Stimulated activated CD4-positive, alpha-beta T cell treated with anti-CD3 and anti-CD28 coated beads, TNF-alpha, amount 100 ng/mL, for 48 hours (primary cell): Measurements from ENCODE around the gene LONP2.
"Not testable (repeated sequence)": the region's sequence is repeated elsewhere in the genome, so short reads cannot be mapped to it uniquely, and the experiment has no call there.

Source experiments
- DNase-seq, 3 donors: peaks; one replicate each; pipeline ENCODE4 v3.0.0-alpha.2; 2020; ENCODE audit warnings: low read depth in 3 of 3

LONP2 gene

DNA sequence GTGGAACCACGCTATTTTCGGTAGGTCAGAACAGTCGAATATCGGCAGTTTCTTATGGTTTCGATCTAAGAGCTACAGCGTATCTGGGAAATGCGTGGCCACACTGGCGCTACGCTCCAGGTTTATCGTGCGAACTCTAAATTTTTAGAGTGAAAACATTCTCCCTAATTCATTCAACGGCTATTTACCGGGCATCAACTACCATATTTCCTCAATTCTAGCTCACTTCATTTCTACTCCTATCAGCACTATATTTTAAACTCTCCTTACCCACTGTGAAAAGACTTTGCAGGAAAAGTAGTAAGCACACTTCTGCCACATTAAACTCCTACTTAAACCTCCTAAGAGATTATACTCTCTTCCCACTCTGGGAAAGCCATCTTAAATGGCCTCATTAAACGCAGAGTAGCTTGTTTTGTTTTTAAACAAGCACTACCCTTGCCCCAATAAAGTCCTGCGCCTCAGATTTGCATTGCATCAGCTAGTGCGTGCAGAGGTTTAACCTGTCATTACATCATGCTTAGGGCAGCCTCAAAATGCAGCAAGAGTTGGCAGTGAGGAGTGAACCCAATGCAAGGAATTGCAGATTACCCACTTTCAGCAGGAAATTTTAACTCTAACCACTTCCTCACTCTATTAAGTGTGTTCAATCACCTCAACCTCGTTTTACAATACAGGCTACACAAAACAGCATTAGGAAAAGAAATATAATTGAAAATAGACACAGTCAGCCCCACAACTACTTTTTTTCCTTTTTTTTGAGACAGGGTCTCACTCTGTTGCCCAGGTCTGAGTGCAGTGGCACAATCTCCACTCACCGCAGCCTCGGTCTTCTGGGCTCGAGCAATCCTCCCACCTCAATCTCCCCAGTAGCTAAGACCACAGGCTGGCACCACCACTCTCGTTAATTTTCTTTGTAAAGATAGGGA is 122.3 kb downstream of the LONP2 start:
- DNase-seq, result peak in 1 of 3 donors; percentile 39

DNA sequence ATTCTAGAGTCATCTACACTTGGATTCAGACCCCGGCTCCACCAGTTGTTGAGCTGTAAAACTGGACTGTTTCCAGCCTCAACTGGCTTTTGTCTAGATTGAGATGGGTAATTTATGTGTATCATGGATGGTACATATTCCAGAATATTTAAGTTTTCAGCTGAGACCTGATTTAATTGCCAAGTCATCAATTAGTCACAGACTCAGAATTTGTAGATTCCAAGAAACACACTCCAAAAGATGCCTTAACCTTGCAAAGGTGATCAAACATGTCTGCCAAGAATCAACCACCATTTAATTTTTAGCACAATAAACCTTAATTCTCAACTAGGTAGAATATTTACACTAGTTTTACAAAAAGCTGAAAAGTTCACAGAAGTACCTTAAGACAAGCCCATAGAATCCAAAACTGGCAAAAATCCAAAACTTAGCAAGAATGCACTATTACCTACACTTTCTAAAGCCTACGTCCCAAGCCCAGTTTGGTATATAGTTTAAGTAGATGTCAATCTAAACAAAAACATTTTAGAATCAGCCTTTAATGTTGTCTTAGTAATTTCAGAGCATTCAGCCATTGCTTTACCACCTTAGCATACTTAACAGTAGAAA is 123.4 kb downstream of the LONP2 start:
- DNase-seq, result no peak

DNA sequence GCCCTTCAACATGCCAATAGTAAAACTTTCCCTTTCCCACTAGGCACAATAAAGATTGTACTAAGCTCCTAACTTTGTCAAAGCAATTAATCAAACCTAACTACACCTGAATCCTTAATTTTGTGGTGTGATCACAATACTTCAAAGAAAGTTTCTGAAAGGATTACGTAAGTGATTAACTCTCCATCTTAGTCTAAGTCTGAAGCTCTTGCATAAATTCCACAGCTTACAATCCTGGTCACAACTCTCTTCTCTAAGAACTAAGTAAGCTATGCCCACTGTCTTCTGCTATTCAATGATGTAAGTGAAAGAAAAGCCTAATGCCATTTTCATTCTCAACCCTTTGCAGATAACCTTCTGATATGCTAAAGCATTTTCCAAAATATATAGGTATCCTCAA is 125.7 kb downstream of the LONP2 start:
- no peak for DNase-seq

DNA sequence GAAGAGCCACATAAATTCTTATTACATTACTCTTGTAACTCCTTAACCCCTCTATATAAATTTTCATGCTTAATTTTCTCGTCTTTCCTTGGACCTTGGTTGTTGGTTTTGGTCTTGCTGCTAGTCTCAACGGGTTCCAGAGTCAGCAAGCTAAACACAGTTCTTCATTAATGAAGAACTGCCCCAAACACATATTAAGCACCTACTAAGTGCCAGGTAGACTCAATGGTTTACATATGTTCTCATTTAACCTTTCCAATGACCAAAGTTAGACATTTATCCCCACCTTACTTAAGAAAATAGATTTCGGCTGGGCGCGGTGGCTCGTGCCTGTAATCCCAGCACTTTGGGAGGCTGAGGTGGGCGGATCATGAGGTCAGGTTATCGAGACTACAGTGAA is 126.1 kb downstream of the LONP2 start:
- DNase-seq, result no peak

DNA sequence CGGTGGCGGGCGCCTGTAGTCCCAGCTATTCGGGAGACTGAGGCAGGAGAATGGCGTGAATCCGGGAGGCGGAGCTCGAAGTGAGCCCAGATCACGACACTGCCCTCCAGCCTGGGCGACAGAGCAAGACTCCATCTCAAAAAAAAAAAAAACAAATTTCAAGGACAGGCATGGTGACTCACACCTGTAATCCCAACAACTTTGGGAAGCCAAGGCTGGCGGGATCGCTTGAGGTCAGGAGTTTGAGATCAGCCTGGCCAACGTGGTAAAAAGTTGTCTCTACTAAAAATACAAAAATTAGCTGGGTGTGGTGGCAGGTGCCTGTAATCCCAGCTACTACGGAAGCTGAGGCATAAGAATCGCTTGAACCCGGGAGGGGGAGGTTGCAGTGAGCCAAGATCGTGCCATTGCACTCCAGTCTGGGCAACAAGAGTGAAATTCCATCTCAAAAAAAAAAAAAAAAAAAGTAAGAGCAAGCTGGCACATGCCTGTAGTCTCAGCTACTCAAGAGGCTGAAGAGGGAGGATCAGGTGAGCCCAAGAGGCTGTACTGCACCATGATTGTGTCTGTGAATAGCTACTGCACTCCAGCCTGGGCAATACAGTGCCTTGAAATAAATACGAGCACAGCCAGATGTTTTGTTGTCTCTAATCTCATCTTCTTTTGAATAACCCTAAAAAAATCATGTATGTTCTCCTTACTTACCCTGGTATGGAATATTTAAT is 126.7 kb downstream of the LONP2 start:
- DNase-seq, result not testable (repeated sequence)

DNA sequence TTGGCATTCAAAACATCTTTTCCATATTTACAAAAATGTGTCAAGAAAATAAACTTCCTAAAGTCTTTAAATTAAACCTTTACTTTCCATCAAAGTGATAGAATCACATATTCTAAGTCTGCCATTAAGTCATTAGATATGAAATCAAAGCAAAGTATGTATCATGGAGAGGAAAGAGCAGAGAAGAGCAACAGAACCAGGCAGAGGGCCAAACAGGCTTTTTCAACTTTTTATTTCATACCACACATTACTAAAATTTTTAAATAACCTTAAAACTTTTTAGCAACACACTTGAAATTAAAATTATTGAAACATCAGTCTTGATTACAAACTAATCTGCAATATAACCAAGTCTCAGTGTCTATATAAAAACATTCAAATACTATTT is 127.3 kb downstream of the LONP2 start:
- DNase-seq, result no peak

DNA sequence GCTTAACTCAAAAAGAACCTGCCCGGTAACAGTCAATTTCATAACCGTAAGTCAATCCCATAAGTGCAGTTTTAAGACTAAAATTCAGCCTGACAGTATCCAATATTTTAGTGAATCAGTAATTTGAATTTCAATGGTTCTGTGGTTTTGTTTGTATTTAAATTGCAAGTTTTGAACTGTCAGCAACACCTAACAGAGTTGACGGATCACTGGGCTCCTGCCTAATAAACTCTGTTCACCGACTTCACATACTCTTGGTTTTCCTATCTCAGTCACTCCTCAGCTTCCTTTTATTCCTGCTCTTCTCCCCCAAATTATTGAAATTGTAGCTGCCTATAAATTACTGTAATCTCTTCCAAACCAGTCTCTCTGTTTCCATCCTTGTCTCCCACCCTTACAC is 128.6 kb downstream of the LONP2 start:
- no peak for DNase-seq

DNA sequence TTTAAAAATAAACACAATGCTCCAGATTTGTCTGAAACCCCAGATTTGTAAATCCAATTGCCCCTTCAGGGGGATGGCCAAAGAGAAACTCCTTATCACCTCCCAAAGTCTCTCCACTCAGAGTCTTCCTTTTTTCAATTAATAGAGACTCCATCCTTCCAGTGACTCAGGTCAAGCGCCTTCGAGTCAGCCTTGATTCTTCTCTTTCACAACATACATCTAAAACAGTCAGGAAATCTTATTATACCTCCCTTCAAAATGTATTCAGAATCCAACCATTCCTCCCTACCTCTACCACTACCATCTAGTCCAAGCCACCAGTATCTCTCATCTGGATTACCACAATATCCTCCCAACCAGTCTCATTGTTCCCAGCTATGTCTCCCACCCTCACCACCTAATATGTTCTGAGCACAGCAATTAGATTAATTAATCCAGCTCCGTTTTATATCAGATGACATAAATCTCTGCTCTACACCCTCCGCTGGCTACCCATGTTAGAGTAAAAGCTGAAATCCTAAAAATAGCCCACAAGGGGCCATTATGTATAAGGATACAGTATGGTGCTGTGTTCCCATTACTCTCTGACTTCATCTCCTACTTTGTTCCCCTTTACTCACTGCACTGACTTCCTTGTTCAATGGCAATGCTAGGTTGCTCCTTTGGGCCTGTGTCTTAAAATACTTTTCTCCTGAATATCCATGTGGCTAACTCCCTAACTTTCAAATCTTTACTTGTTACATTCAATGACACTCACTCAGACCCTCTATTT is 129.3 kb downstream of the LONP2 start:
- DNase-seq, result no peak

DNA sequence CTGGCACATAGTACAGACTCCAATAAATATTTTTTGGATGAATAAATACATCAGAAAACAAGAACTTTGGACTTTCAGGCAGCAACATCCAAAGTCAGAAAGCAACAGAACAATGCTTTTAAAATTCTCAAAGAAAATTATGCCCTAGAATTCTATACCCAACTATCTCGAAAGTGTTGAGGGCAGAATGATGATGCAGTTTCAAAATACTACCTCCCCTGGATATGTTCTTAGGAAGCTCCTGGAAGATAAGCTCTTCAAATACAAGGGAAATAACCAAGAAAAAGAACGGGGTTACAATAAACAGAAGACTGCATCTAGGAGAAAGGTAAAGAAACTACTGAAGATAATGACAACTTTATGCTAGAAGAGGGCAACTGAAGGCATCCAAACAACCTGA is 130.2 kb downstream of the LONP2 start:
- no peak for DNase-seq

DNA sequence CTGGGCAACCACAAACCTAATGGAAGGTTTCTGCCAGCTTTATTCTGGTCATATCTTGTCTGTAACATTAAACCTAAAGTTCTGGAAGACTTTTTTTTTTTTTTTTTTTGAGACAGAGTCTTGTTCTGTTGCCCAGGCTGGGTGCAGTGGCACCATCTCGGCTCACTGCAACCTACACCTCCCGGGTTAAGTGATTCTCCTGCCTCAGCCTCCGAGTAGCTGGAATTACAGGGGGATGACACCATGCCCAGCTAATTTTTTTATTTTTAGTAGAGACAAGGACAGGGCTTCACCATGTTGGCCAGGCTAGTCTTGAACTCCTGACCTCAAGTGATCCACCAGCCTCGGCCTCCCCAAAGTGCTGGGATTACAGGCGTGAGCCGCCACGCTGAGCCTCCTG is 133.2 kb downstream of the LONP2 start:
- not testable (repeated sequence) for DNase-seq

DNA sequence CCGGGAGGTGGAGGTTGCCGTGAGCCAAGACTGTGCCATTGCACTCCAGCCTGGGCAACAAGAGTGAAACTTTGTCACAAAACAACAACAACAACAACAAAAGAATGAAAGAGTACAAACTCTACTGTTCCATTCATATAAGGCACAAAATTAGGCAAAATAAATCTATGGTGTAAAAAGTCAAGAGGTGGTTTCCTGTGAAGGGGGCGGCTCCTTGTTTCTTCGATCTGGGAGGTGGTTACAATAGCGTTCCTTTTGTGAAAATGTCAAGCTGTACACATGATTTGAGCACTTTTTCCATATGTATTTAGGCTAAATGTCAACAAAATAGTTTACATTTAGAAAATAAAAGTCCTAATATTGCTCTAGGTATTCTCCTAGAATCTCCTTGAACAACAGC is 134.2 kb downstream of the LONP2 start:
- DNase-seq, result no peak

DNA sequence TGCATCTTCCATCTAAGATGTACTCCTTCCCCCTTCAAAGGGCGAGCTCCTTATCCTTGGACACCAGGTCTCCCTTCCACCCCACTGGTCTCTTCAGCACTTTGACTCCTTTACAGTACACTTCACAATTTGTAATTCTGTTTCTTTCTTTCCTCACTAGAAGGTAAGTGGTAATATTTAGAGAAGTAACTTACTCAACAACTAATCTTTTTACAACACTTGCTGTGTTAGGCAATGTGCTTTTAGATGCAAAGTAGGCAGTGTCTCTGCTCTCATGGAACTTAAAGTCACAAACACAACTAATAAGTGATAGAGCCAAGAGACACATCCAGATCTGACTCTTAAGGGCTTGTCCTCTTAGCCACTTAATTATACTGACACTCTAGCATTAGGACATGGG is 134.7 kb downstream of the LONP2 start:
- DNase-seq, result no peak

DNA sequence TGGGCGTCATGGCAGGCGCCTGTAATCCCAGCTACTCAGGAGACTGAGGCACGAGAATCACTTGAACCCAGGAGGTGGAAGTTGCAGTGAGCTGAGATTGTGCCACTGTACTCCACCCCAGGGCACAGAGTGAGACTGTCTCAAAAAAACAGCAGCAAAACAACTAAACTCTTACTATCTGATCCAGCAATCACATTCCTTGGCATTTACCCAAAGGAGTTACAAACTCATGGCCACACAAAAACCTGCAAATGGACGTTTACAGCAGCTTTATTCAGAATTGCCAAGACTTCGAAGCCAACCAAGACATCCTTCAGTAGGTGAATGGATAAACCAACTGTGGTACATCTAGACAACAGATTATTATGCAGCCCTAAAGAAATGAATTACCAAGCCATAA is 137.1 kb downstream of the LONP2 start:
- no peak for DNase-seq

DNA sequence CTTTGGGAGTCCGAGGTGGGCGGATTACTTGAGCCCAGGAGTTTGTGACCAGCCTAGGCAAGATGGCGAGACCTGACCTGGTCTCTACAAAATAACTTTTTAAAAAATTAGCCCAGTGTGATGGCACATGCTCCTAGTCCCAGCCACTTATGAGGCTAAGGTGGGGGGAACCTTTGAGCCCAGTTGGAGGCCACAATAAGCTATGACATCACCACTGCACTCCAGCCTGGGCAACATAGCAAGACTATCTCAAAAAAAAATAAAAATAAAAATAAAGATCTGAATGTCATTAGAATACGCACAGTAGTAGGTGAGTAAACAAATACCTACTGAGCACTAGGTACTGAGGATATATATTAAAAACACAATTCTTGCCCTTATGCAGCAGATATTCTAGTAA is 138.0 kb downstream of the LONP2 start:
- DNase-seq, result no peak

DNA sequence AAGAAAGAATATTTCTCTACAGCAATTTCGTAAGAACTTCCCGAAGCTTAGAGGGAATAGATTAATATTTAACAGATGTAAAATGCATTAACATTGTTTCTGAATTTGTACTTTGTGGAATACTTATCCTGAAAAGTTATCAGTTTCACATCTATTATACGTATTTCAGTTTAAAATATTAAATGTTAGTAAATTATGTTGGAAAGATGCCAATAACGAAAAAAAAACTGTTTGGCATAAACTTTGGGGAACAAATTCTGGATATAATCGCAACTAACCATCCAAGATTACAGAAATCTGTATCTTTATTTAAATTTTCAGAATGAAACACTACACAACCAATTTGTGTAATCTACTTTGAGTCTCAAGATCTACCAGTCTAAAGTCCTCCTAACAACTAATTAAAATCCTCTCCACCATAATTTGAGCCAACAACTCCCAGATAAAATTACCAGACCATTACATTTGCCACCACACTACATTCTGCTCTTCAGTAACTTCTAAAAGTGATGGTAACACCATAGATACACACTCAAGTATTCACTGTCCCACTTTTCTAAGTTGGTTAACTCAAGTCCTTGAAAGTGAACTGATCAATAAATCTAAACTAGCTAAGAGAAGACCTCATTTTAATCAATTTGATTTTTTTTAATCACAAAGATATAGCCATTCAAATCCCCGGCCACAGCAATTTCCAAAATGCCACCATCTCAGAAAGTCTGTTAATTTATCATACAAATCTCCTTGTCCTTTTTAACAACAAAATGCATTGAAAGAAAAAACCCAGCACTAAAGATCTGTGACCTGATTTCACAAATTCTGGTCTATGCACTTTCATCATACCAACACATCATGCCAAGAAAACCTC is 139.1 kb downstream of the LONP2 start:
- DNase-seq, result no peak

DNA sequence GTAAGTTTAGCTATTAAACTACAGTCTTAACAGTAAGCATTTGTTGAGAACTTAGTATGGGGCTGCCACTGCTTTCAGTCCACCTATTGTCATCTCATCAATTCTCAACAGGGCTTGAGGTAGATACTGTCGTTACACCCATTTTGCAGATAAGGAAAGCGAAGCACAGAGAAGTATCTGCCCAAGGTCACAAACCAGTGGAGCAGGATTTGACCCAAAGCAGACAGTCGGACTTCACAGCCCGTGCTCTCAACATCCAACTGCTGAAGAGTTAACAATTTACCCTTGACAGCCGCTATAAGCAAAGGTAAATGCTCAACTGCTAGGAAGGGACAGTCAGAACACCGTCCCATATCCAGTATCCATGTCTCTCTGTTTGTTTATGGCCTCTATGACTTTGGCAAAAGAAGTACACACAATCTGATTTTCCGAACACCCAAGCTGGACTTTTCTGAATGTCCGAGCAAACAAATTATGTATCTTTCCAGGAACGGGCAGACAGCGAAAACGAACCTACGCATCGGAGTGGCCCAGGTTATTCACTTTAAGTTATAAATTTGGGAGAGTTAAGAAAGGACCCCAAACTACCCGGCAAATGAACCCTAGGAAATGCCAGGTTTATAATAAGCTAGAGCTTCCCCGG is 139.9 kb downstream of the LONP2 start:
- DNase-seq, result no peak

DNA sequence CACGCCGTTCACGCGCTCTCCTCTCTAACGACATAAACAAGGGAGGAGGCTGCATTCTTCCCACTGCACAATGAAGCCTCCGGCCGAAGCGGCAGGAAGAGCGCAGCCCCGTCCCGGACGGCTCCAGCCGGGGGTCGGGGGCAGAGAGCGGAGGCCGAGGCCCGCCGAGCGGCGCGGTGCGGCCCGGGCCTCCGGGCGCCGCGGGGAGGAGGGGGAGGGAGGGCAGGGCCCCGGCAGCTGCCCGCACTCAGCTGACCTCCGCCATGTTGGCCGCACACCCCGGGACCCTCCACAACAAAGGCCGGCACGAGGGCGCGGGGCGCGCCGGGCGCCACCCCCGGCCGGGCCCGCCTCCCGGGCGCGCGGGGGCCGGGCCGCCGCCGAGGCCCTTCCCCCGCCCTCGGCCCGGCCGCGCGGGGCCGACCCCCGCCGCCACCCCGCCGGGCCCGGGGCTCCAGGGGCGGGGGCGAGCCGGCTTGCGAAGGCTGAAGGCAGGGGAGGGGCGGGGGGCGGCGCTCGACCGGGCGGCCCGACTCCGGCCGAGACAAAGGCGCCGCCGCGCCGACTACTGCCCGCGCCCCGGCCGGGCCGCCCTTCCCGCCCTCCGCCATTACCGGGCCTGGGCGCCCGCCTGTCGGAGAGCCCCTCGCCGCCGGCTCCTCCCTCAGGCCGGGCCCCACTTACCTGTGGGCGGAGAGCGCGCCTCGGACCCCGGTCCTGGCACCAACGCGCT is 140.6 kb downstream of the LONP2 start:
- peak in 2 of 3 donors; percentile 18 to 31 for DNase-seq

DNA sequence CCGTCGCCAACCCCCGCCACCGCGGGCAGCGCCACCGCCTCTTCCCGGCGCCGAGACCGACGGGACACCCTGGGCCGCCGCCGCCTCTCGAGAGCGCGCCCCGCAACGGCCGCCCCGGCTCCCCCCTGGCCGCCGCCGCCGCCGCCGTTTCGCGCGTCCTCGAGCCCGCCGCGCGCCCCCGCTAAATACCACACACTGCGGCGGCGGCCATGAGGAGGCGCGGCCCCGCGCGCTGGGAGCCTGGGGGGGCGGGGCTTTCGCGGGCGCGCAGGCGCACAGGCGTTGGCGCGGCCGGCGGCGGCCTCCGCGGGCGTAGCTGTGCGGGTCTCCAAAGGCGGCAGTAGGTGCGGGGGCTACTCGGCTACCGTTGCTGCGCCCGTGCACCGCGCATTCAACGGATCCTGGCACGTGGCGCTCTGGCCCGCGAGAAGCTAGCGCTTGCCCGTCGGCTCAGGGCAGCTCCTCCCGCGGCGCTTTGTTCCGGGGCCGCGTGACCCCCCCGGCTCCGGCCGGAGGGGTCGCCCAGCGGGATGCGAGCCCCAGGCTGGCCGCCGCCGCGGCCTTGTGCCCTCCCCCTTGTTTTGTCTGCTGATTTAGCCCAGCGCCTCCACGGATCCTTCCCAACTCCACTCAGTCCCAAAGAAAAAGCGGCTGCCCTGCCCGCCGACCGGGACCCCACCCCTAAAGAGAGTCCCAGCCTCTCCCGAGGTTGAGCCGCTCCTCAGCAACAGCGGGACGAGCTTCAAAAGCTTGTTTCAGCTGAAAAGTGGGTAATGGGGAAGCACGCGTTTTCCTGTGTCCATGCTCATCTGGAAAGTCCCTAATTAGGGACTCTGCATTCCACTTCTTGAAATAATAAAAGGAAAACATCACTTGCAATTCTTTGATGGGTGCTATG is 141.4 kb downstream of the LONP2 start, which contains the start of gene SIAH1:
Gene SIAH1, minus strand, starts transcription at position 161 of the 898 bp plus-strand sequence. CDS start 22,985 bp downstream, outside the sequence.
- peak; percentile 64 to 85 (median 71) for DNase-seq
